ENCODE data around the gene CMKLR1.

DNA sequence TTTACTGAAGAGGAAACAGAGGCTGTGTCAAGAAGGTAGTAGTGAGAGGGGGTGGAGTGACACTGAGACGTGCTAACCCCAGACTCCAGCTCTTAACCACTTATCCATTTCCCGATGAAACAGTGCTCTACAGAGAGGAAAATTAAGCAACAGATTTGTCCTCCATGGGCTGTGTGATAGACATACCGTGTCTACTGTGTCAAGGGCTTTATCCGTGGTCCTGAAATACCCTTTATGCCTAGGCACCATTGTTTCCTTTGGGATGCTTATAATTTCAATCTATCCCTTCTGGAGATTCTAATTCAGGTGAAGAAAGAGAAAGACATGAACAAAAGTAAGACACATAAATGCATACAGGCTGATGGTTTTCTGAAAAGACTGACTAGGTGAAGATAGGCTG is 71.7 kb downstream of the CMKLR1 start:
- TF ChIP-seq CTCF (IDR thresholded peaks at IDR 0.05; ENCODE audit: low read length) (no peak), EZH2phosphoT487 (IDR thresholded peaks at IDR 0.05; ENCODE audit: low read length) (no peak), EZH2 (optimal IDR thresholded peaks at IDR 0.05; ENCODE audit: low read depth, low read length) (no peak)

Measured in MM.1S (cell line).